Transverse colon (tissue), 4 donors: ENCODE data around the gene PRKD3. TPM values are rescaled to one million over a fixed set of nuclear protein-coding genes. Genes with fewer than 3 reads are reported as not detected.

Experiments
- DNase-seq: peaks from one replicate; pipeline ENCODE4 v3.0.0-alpha.2; 2019
- H3K27ac ChIP-seq, 4 donors: fragments of 200-600 bp; sonication (generic); 2 replicates each; pipeline ENCODE4 v1.5.1; 2016 to 2018; ENCODE audit warnings: inconsistent platforms in 4 of 4
- H3K27me3 ChIP-seq: fragments of 200-600 bp; sonication (generic); 2 replicates; pipeline ENCODE4 v1.5.1; 2017; ENCODE audit warnings: inconsistent platforms
- H3K36me3 ChIP-seq, 4 donors: fragments of 200-600 bp; sonication (generic); 2 replicates each; pipeline ENCODE4 v1.5.1; 2017 to 2019; ENCODE audit warnings: inconsistent platforms in 4 of 4
- H3K4me1 ChIP-seq, 4 donors: fragments of 200-600 bp; sonication (generic); 2 replicates each; pipeline ENCODE4 v1.5.1; 2017 to 2020; ENCODE audit warnings: inconsistent platforms in 4 of 4
- H3K4me3 ChIP-seq, 4 donors: fragments of 200-600 bp; sonication (generic); 1 replicate in 1 of 4; 2 replicates in 3 of 4; pipeline versions ENCODE4 v1.5.1 to v1.6.1; 2017 to 2019; ENCODE audit warnings: inconsistent platforms in 4 of 4
- H3K9me3 ChIP-seq, 2 donors: fragments of 200-600 bp; sonication (generic); 2 replicates each; pipeline ENCODE4 v1.5.1; 2017 to 2019; ENCODE audit warnings: inconsistent platforms in 2 of 2
- EP300 ChIP-seq: sonication (generic); formaldehyde crosslinking; IDR thresholded peaks from one replicate; pipeline ENCODE4 v1.6.1; 2017; ENCODE audit warnings: antibody characterized with exemption, low read depth
- POLR2A ChIP-seq: fragments of 450-650 bp; IDR thresholded peaks from one replicate; pipeline ENCODE4 v1.6.1; 2016; ENCODE audit warnings: antibody characterized with exemption, mild to moderate bottlenecking, moderate library complexity
- POLR2AphosphoS5 ChIP-seq, 3 donors: sonication (generic); formaldehyde crosslinking; IDR thresholded peaks; one replicate each; pipeline ENCODE4 v1.6.1; 2016; ENCODE audit warnings: antibody characterized with exemption in 3 of 3
- WGBS, 2 donors: methylation state at CpG; one replicate each; pipeline ENCODE4 v1.1.5; 2018; ENCODE audit warnings: low coverage in 1 of 2; 5-methylcytosine and 5-hydroxymethylcytosine counted together
- in situ Hi-C, 4 donors: fragments of 200-750 bp; cut with MboI; loops; one replicate each; pipeline versions ENCODE4 v1.15.0 to v1.15.1; 2017; ENCODE audit warnings: low sequenced_read_pairs in 3 of 4, low pct_ligation_motif_present in 1 of 4, low pct_unique_long_range_greater_than_20kb in 1 of 4
- intact Hi-C: fragments of 100-400 bp; cut with DNase I; formaldehyde crosslinking; loops from one replicate; pipeline ENCODE4 v1.15.1; 2023; ENCODE audit warnings: low total_unique reads
- total RNA-seq, 4 donors: library from RNA; depleted of rRNA; stranded (reverse); fragments of >200 nt; gene quantifications; one replicate each; pipeline ENCODE4 v1.1.0, GENCODE V29; 2016
- TF ChIP-seq, protein P1 (sequence below), 5 experiments: fragments of 200-600 bp in 3 of 5; fragments of 450-650 bp in 2 of 5; sonication (generic) in 3 of 5; IDR thresholded peaks; 1 replicate in 2 of 5; 2 replicates in 3 of 5; pipeline ENCODE4 v1.5.1; 2016 to 2017; ENCODE audit warnings: antibody characterized with exemption in 5 of 5, inconsistent platforms in 3 of 5, mild to moderate bottlenecking in 2 of 5, moderate library complexity in 1 of 5

Gene PRKD3
- total RNA-seq, 4 donors from 2014 or later: 2.6 to 83.8 (median 28.6) TPM

- DNase-seq: no peak
- Histone ChIP-seq H3K27me3 (no peaks in the 10 kb centered on the region), H3K4me3 (no peak overlapping the region), H3K36me3 (no peaks in the 10 kb centered on the region), H3K9me3 (no peaks in the 10 kb centered on the region), H3K4me1 (peaks cover 0 to 66% (median 19%) of the 10 kb centered on the region in 4 donors), H3K27ac (no peak overlapping the region)
- intact Hi-C loops (no loop called here), in situ Hi-C loops (no loop called here)
- no peak for TF ChIP-seq POLR2AphosphoS5 (IDR thresholded peaks at IDR 0.05)
- TF ChIP-seq EP300: no peak
- TF ChIP-seq, protein P1, sequence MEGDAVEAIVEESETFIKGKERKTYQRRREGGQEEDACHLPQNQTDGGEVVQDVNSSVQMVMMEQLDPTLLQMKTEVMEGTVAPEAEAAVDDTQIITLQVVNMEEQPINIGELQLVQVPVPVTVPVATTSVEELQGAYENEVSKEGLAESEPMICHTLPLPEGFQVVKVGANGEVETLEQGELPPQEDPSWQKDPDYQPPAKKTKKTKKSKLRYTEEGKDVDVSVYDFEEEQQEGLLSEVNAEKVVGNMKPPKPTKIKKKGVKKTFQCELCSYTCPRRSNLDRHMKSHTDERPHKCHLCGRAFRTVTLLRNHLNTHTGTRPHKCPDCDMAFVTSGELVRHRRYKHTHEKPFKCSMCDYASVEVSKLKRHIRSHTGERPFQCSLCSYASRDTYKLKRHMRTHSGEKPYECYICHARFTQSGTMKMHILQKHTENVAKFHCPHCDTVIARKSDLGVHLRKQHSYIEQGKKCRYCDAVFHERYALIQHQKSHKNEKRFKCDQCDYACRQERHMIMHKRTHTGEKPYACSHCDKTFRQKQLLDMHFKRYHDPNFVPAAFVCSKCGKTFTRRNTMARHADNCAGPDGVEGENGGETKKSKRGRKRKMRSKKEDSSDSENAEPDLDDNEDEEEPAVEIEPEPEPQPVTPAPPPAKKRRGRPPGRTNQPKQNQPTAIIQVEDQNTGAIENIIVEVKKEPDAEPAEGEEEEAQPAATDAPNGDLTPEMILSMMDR (IDR thresholded peaks at IDR 0.05): no peak
- TF ChIP-seq POLR2A: no peak
- 77% methylated on average over 4 of the region's 4 CpGs for WGBS, 2 donors
These were observed 3.5 kb downstream of the PRKD3 start for GRCh38 chr2:37321029-37321682.

DNA sequence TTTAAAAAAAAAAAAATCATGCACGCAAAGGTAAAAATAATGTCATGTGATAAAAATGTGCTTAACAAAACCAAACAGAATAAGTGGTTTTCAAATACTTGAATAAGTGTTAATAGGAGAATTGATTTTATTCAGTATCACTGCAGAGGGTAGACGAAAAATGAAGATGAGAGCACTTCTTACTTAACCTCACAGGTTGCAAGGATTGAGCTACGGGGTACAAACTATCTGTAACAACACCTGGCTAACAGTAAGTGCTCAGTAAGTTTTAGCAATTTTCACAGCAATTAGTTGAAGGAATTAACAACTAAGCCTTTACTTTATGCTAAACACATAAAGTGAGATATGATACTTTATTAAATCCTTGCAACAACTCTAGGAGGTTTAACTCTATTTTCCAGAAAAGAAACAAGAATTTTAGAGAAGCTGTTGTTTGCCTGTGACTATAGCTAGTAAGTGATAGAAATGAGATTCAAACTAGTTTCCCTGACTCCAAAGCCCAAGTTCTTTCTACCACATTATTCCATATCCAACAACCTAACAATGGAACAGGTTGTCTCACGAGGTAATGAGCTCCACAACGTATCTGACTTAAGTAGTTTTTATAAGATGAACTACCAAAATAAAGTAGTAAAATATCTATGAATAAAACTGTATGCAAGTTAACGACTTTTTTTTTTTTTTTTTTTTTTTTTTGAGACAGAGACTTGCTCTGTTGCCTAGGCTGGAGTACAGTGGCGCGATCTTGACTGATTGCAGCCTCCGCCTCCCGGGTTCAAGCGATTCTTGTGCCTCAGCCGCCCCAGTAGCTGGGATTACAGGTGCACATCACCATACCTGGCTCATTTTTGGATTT, 4.7 kb downstream of the PRKD3 start:
- 85 to 90% methylated on average over 12 of the region's 12 CpGs for WGBS, 2 donors
- peaks cover 0 to 60% (median 10%) of the 10 kb centered on the region in 4 donors for H3K4me1 ChIP-seq
- TF ChIP-seq EP300: no peak
- TF ChIP-seq, protein P1 (IDR thresholded peaks at IDR 0.05): no peak
- no peak for TF ChIP-seq POLR2A
- H3K27me3 ChIP-seq: no peaks in the 10 kb centered on the region
- in situ Hi-C loops (no loop called here), intact Hi-C loops (no loop called here)
- no peaks in the 10 kb centered on the region for H3K9me3 ChIP-seq
- DNase-seq: no peak
- H3K27ac ChIP-seq: no peak overlapping the region
- no peak overlapping the region for H3K4me3 ChIP-seq
- no peaks in the 10 kb centered on the region for H3K36me3 ChIP-seq

DNA sequence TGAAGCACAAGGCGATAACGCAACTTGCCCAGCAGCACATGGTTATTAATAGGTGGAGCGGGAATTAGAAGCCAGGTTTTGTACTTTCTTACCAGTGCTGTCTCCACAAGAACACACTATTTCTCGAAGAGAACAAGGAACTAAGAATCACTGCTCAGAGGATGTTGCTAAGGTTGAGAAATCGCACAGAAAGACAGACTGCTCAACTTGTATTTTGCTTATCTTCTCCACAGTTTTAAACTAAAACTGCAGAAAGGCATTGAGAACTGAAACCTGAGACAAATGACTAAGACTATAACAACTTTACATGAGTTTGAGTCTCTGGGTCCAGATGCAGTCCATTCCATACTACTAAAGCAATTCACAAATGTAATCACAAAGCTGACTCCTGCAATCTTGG, 6.2 kb downstream of the PRKD3 start:
- Histone ChIP-seq H3K9me3 (no peaks in the 10 kb centered on the region), H3K36me3 (no peaks in the 10 kb centered on the region), H3K27me3 (no peaks in the 10 kb centered on the region), H3K4me1 (peaks cover 0 to 69% (median 9%) of the 10 kb centered on the region in 4 donors), H3K4me3 (no peak overlapping the region), H3K27ac (peak overlapping the region; percentile 1 to 23 (median 4))
- TF ChIP-seq POLR2A (no peak), EP300 (no peak), POLR2AphosphoS5 (IDR thresholded peaks at IDR 0.05) (no peak)
- TF ChIP-seq, protein P1 (IDR thresholded peaks at IDR 0.05): no peak
- no peak for DNase-seq
- 50 to 68% methylated on average over 2 to 5 of the region's 5 CpGs for WGBS, 2 donors
- in situ Hi-C loops: no loop called here
- intact Hi-C loops: no loop called here

DNA sequence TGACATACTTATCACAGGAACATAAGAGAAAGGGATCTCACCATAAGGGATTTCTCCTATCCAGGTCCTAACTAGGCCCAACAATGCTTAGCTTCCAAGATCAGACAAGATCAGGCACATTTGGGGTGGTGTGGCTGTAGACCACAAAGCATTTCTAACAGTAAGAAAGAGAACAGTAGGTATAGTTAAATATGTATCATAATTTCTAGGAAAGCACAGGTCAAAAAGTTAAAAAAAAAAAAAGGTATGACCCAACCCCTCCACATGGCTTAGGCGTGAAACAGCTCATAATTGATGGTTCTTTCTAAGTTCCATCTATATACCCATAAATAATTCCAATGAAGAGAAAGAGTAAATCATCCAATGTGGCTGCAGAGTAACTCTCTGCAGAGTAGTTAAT, 6.9 kb downstream of the PRKD3 start:
- TF ChIP-seq, protein P1 (IDR thresholded peaks at IDR 0.05): no peak
- TF ChIP-seq POLR2AphosphoS5 (IDR thresholded peaks at IDR 0.05) (no peak), EP300 (no peak), POLR2A (no peak)
- Histone ChIP-seq H3K9me3 (no peaks in the 10 kb centered on the region), H3K27me3 (no peaks in the 10 kb centered on the region), H3K36me3 (no peaks in the 10 kb centered on the region), H3K27ac (peak overlapping the region in 1 of 4 donors; percentile 23), H3K4me3 (no peak overlapping the region), H3K4me1 (peaks cover 0 to 69% (median 5%) of the 10 kb centered on the region in 4 donors)
- in situ Hi-C loops (no loop called here), intact Hi-C loops (no loop called here)
- no peak for DNase-seq
- 95% methylated on average over 1 of the region's 1 CpG; no CpG with 5 or more reads in 1 of the 2 donors for WGBS, 2 donors
